Ramos (cell line): ENCODE measurements around the gene HABP4.

Experiments used
- in situ Hi-C: fragments of 300-500 bp; cut with MboI; formaldehyde crosslinking; loops from one replicate; pipeline ENCODE4 v1.14.3; 2022; ENCODE audit warnings: low sequenced_read_pairs; ENCODE audit not compliant: unreplicated experiment

HABP4 gene

GRCh38 chr9:96435345-96435744 is 14.6 kb upstream of the HABP4 start:
- in situ Hi-C loops, result no loop called here

- in situ Hi-C loops, result no loop called here
Measured at GRCh38 chr9:96436063-96436455, 13.9 kb upstream of the HABP4 start.

- in situ Hi-C loops, result no loop called here
Measured at GRCh38 chr9:96436456-96437126, 13.4 kb upstream of the HABP4 start.

- in situ Hi-C loops, result no loop called here
Measured at GRCh38 chr9:96437454-96437853, 12.5 kb upstream of the HABP4 start.

- in situ Hi-C loops, result no loop called here
Measured at GRCh38 chr9:96440671-96441199, 9.2 kb upstream of the HABP4 start.

- in situ Hi-C loops, result no loop called here
Measured at GRCh38 chr9:96441798-96442445, 8.0 kb upstream of the HABP4 start.

GRCh38 chr9:96442491-96442890 is 7.5 kb upstream of the HABP4 start:
- in situ Hi-C loops, result no loop called here

GRCh38 chr9:96447406-96447805 is 2.6 kb upstream of the HABP4 start:
- in situ Hi-C loops, result no loop called here

GRCh38 chr9:96448546-96449170 is 1.3 kb upstream of the HABP4 start:
- in situ Hi-C loops, result no loop called here

- in situ Hi-C loops, result no loop called here
Measured at GRCh38 chr9:96449523-96449844, 485 bp upstream of the HABP4 start.

GRCh38 chr9:96450613-96451528 is 902 bp downstream of the HABP4 start:
- in situ Hi-C loops, result no loop called here

- in situ Hi-C loops, result no loop called here
Measured at GRCh38 chr9:96453625-96454024, 3.7 kb downstream of the HABP4 start.

- in situ Hi-C loops, result no loop called here
Measured at GRCh38 chr9:96457266-96457665, 7.3 kb downstream of the HABP4 start.

- in situ Hi-C loops, result no loop called here
Measured at GRCh38 chr9:96458226-96458625, 8.3 kb downstream of the HABP4 start.

- in situ Hi-C loops, result no loop called here
Measured at GRCh38 chr9:96459268-96460007, 9.5 kb downstream of the HABP4 start.

GRCh38 chr9:96460470-96460869 is 10.5 kb downstream of the HABP4 start:
- in situ Hi-C loops, result no loop called here

- in situ Hi-C loops, result no loop called here
Measured at GRCh38 chr9:96460882-96461281, 10.9 kb downstream of the HABP4 start.

GRCh38 chr9:96461336-96461735 is 11.4 kb downstream of the HABP4 start:
- in situ Hi-C loops, result no loop called here

- in situ Hi-C loops, result no loop called here
Measured at GRCh38 chr9:96462541-96462940, 12.6 kb downstream of the HABP4 start.

GRCh38 chr9:96464426-96464825 is 14.5 kb downstream of the HABP4 start:
- in situ Hi-C loops, result no loop called here
